Sciatic nerve (tissue), 2 donors: ENCODE data around the gene ST6GALNAC5. TPM values are rescaled to one million over a fixed set of nuclear protein-coding genes. Genes with fewer than 3 reads are reported as not detected.
"Not testable (repeated sequence)": the region's sequence is repeated elsewhere in the genome, so short reads cannot be mapped to it uniquely, and the experiment has no call there.

Experiments used
- ATAC-seq: fragments of 200-7000 bp; cut with Tn5 transposase; one replicate; pipeline ENCODE4 v1.9.1; 2020; ENCODE audit warnings: mild to moderate bottlenecking, moderate library complexity
- DNase-seq: peaks from one replicate; pipeline ENCODE4 v3.0.0-alpha.2; 2020; ENCODE audit warnings: low spot score
- intact Hi-C: fragments of 100-400 bp; cut with DNase I; formaldehyde crosslinking; loops from one replicate; pipeline ENCODE4 v1.14.2; 2022
- total RNA-seq: library from RNA; stranded (reverse); fragmentation: NEBNext Ultra II Directional; extraction: Animal tissue kit (Norgen Biotek cat#: 25700); gene quantifications from one replicate; pipeline ENCODE4 v1.2.1, GENCODE V29; 2021
- donor health status: DM: no; HTN: no; CAD: no.
- donor health status: DM: no; HTN: no; CAD: no.

Gene ST6GALNAC5
- total RNA-seq = 20.0 TPM

DNA sequence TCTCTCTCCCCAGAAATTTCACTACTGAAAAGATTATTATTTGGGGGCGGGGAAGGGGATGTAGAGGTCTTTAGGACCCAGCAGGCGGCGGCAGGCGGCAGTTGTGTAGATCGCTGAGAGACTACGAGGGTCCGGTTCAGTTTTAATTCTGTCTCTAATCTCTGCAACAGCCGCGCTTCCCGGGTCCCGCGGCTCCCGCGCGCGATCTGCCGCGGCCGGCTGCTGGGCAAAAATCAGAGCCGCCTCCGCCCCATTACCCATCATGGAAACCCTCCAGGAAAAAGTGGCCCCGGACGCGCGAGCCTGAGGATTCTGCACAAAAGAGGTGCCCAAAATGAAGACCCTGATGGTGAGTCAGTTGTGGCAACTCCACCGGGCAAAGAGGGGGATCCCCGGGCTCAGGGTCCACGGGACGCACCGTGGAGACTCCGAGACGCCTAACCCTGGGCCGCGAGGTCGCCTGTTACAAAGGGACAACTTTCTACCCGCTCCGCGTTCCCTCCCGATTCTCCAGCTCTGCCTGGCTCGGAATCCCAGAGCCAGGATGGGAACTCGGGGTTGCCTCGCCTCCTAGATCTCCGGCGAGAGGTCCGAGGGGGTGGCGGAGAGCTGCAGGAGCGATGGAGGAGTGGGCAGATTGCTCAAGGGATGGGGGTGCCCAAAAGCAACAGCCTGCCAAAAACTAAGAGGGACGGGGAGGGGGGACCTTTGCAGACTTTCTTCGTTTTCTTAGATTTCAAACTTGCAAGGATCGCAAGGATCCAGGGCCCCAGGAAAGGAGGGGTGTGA lies at the start of gene ST6GALNAC5:
ST6GALNAC5 (plus strand) TSS at position 139 of the 789 bp plus-strand sequence.
- ATAC-seq (peak; percentile 61), DNase-seq (peak; percentile 65)
- intact Hi-C loops = no loop called here

DNA sequence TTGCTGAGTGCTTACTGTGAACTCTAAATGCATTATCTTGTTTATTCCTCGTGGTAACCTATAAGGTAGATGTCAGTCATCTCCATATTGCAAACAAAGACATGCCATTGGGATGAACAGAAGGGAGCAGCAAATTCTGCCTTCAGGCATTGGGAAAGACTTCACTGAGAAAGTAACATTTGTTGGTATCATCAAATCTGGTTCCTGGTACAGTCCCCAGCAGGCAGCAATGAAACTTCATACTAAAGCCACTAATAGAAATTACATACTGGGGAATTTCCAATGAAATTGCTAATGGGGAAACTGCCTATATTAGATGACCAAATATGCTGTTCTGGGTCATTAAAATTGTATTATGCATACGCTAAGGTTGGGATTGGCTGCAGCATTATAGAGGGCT lies 47.3 kb upstream of the ST6GALNAC5 start:
- no peak for ATAC-seq
- DNase-seq = no peak
- intact Hi-C loops = no loop called here

DNA sequence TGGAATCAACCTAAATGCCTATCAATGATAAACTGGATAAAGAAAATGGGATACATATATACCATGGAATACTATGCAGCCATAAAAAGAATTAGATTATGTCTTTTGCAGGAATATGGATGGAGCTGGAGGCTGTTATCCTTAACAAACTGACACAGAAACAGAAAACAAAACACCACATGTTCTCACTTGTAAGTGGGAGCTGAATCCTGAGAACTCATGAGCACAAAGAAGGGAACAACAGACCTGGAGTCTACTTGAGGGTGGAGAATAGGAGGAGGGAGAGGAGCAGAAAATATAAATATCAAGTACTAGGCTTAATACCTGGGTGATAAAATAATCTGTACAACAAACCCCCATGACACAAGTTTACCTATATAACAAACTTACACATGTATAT lies 44.3 kb upstream of the ST6GALNAC5 start:
- intact Hi-C loops, DNase-seq, ATAC-seq: not testable (repeated sequence)

DNA sequence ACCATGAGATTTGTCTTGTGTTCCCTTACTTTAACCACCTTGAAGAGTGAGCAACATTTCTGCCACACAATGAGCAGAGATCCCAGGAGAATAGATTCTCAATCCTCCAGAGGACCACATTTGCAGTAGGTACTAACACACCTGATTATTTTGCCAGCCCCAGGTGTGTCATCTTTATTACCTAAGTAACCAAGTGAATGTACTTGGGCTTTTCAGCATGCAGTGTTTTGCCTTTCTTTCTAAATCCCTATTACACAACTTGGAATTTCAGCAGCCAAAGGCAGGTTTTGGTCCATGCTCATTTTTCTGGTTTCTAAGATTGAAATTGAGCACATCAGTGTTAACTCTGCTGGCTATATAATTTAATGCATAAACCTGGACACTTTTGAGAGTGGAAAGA lies 43.2 kb upstream of the ST6GALNAC5 start:
- ATAC-seq (no peak), DNase-seq (no peak)
- intact Hi-C loops = no loop called here

DNA sequence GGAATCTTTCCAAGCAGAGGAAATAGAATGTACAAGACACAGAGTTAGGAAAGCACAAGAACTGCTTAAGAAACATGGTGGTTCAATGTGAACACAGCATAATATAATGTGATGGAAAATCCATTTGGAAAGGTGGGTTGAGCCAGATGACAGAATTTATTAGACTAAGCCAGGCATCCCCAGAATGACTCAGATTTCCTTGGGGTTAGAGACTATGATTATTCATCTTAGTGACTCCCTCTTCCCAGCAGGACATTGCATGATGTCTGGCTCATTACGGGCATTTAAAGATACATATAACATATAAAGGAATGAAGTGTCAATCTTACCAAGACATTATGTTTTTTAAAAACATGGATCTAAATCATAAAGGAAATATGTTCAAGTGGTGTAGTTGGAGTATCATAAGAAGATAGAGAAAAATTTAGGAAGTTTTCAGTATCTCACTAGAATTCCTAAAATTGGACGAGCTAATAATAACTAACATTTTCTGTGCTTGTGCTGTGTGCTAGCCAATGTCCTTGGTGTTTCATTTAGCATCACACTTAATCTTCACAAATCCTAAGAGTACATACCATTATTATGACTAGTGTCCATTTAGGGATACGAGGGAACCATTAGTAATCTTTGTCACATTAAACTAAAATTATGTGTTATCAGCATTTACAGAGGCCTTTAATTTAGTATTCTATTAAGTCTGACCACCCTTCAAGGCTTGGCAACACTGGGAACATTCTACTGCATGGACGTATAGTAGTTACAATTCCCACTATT lies 41.0 kb upstream of the ST6GALNAC5 start:
- no peak for ATAC-seq
- no peak for DNase-seq
- intact Hi-C loops = no loop called here

DNA sequence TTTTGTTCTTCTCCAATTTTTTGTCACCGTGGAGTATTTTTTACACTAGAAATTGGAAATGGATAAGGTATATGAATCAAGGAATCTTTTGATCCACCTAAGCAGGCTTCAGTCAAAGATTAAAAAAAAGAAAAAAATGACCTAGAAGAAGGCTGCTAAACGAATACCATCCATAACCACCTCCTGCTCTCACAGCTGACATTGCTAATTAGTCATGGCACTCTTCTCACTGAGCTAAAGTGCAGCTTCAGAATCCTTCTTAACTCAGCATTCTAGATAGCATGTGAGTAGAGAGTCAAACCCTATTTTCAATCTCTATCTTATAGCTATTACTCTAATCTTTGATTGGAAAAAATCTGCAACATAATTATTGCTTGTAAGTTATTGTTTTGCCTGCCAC lies 40.2 kb upstream of the ST6GALNAC5 start:
- ATAC-seq (no peak), DNase-seq (no peak)
- intact Hi-C loops = no loop called here

DNA sequence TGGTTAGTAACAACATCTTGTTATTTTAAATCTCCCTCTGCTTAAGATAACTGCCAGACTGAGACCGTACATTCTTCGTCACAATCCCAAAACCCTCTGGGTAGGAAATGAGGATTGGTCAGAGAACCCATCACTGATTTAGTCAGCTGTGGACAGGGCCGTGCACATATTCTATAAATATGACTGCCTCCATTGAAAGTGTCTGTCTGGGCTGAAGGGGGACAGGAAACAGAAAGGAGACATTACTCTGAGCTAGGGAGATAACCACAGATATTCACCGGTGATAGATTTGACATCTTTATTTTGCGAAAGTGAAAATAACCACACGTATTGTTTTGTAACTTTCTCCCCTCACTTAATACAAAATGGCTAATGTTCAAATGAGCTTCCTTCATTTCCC lies 36.9 kb upstream of the ST6GALNAC5 start:
- intact Hi-C loops = no loop called here
- ATAC-seq = no peak
- DNase-seq = no peak

DNA sequence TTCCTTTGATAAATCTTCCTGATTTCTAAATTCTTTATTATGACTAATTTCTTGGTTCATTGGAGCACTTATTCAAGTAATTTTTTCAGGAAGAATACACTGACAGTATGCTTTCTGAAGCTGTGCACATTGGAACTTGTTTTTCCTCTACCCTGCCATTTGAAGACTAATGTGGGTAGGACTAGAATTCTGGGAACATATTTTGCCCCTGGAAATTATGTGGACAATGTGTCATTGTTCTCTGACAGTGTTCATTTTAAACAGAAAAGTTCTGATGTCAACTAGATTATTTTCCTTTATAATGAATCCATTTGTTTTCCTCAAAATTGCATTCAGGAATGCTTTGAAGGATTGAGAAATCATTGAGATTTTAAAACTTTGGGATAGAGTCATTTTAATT lies 34.8 kb upstream of the ST6GALNAC5 start:
- intact Hi-C loops = no loop called here
- DNase-seq = no peak
- ATAC-seq = no peak

DNA sequence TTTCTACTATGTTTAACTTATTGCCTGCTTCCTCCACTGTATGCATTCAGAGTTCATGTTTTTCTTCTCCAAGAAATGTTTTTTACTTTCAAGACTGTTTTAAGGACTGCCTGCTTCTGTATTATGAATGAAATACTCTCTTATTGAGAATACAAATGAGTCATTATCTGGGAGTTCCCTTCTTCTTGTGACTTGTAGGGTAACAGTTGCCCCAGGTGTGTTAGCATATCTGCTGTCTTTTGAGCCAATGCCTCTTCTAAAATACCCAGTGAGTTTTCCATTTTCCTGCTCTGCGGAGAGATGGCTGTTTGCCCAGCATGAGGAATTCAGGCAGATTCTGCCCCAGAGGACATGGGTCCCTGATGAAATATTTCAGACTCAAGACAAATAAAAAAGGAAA lies 34.1 kb upstream of the ST6GALNAC5 start:
- ATAC-seq = no peak
- intact Hi-C loops = no loop called here

DNA sequence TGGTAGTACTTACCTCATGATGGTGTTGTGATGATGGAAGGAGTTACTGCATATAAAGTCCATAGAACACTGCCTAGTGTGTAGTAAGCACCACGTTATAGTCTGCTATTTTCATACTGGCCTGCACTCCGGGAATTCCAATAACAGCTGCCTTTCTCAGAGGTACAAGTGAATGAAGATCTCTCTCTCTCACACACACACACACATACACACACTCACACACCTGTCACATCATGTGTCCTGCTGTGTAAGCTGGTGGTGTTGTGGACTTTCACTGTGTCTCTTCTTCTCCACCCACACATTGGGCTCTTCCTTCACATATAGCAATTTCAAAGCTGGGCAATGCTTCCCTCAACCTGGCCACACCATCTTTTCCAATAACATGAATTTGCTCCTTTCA lies 33.4 kb upstream of the ST6GALNAC5 start:
- DNase-seq = no peak
- intact Hi-C loops = no loop called here
- ATAC-seq = peak; percentile 14

More for the DNA sequence above, 34.1 kb upstream of the ST6GALNAC5 start:
- no peak for DNase-seq

DNA sequence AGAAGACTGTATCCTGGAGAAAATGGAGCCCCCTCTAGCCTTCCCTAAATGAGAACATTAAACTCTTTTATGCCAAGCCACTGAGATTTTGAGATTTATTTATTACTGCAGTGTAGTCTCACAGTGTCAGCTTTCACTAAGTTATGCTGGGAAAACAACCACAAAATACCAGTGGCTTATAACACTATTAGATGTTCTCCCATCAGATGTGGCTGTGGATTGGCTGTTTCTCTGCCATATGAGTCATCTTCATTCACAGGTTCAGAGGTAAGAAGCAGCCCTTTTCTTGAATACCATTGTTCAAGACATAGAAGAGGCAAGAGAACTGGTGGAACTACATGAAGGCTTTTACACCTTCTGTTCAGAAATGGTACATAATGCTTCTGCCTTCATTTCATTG lies 32.1 kb upstream of the ST6GALNAC5 start:
- peak; percentile 57 for ATAC-seq
- DNase-seq = no peak
- intact Hi-C loops = no loop called here

DNA sequence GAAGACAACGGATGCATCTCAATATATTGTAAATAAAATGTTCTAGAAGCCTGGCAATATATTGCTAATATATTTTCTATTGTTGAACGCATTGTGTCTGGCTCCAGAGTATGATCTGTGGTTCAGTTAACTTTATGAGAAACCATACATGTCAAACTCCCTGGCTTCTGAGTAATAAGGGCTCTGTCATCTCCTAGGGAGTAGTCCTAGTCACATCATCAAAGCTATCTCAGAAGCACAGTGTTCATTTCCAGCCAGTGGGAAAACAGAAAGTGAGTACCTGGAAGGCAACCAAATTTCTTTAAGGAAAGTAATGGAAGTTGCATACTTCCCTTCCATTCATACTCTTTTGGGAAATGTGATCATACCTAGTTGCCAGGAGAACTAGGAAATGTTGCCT lies 27.0 kb upstream of the ST6GALNAC5 start:
- DNase-seq (no peak), ATAC-seq (no peak)
- intact Hi-C loops = no loop called here

DNA sequence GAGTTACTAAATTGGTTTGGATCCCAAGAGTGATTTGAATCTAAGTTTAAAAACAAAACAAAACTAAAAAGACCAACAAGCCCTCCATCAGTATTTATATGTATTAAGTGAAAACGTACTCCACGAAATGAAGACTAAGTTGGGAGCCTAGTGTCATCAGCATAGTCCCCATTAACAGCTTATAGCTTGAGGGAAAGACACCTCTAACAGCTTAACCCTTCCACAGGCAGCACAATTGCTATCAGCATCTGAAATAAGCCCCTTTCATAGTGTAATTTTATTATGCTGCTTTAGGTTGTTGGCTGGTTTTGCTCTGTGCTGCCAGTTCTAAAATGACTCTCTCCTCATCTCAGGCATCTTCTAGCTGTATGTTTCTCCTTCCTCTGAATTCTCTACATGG lies 25.8 kb upstream of the ST6GALNAC5 start:
- intact Hi-C loops = no loop called here
- no peak for ATAC-seq

DNA sequence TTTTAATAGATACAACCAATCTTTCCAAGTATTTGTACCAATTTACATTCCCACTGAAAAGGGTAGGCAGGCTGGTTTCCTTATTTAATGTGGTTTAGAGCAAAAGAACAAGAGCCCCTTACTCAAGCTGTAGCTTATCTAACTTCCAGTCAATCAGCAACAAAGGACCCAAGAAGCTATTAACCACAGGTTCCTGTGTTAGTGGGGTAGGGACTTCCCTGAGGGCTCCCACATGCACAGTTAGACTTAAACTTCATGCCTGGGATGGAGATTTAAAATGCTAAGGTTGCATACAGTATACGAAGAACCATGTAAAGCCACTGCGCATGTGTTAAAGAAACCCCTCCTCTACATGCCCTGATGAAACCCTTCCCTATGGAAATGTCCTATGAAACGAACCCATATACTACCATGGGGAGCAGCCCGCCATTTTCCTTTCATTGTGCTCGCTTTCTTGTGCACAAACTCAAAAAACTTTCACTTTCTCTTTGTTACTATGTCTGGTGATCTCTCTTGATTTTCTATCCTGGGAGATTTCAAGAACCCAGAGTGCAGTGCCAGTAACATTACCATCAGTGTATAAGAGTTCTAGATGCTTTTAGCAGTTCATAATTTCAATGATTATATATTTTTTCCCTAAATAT lies 23.3 kb upstream of the ST6GALNAC5 start:
- intact Hi-C loops = no loop called here
- no peak for ATAC-seq
- no peak for DNase-seq

More for the DNA sequence above, 25.8 kb upstream of the ST6GALNAC5 start:
- DNase-seq = no peak

DNA sequence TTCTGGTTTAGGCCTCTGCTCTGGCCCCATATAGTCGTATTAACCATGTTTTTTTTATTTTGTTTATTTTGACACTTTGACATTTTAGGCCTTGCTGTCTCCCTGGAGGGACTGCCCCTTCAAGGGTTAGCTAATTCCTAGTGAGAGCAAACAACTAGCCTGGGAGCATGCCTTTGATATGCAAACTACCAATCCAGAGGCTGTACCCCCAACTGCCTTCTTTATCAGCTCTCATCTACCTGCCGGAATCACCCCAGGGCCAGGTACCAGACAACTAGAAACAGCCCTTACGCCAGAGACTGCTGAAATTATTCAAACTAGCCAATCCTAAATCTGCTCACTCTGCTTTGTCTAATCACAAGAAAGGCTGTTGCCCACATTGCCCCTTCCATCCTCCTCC lies 13.0 kb upstream of the ST6GALNAC5 start:
- no peak for ATAC-seq
- intact Hi-C loops = no loop called here

DNA sequence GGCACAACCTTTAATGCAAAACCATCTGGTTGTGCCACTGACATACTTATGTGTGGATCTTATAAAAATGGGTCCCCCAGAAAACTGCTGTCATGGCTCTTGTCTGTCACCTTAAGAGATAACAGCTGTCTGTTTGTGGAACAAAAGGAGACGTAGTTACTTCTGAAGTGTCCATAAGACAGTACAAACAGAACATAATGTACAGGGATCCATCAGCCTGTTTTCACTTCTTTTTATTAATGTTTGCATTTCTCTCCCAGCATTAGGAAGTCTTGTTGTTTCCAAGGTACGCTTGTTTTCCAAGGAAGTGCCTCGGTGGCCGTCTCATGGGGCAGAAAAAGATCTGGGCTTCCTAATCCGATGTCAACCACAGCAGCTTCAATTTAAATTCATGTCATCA lies 11.2 kb upstream of the ST6GALNAC5 start:
- no peak for DNase-seq
- ATAC-seq = no peak
- intact Hi-C loops = no loop called here

More for the DNA sequence above, 13.0 kb upstream of the ST6GALNAC5 start:
- no peak for DNase-seq

DNA sequence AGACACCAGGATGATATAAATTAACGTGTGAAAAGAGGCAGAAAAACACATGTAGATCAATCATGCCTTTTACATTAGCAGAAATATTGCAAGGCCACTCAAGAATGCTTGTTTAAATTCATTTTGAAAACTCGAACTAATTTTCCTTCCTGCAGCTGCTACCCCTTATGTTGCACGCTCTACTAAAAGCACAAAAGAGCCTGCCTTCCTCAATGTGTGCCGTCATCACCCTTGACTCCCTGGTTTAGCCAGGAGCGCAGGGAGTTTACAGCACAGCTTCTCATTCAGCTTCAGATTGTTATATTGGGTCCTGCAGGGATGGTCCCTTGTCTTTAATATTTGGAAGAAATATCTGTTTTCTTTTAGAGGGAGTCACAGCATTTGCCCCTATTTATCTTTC lies 10.1 kb upstream of the ST6GALNAC5 start:
- no peak for ATAC-seq
- no peak for DNase-seq
- intact Hi-C loops = no loop called here

DNA sequence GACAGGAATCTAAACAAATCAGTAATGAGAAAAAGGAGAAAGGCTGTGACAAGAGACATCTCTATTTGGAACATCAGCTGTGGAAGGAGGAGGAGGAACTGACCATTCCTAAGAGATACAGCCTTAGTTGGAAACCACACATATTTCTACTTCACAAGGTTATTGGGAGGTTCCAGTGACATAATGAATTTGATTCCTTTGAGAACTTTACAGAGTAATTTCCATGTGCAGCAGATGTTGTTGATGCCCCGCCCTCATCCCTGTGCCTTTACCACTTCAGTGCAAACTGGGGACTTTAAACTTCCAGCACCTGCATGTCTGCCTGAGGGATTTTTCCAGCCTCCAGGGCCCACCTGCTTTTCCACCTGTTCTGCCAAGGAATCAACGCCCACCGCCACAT lies 9.3 kb upstream of the ST6GALNAC5 start:
- intact Hi-C loops = no loop called here
- ATAC-seq (no peak), DNase-seq (no peak)

DNA sequence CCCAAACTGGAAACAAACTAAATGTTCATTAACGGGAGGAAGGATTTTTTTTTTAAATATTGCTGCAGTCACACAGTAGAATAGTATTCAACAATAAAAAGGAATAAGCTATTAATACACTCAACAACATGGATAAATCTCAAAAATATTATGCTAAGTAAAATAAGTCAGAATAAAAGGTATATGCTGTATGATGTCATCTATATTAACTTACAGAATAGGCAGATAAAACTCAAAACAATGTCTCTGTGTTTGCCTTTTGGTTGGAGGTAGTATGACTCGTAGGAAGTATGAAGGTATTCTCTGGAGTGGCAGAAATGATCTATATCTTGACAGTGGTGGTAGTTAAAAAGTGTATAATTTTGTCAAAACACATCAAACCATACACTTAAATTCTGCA lies 6.1 kb upstream of the ST6GALNAC5 start:
- DNase-seq (no peak), ATAC-seq (no peak)
- intact Hi-C loops = no loop called here

DNA sequence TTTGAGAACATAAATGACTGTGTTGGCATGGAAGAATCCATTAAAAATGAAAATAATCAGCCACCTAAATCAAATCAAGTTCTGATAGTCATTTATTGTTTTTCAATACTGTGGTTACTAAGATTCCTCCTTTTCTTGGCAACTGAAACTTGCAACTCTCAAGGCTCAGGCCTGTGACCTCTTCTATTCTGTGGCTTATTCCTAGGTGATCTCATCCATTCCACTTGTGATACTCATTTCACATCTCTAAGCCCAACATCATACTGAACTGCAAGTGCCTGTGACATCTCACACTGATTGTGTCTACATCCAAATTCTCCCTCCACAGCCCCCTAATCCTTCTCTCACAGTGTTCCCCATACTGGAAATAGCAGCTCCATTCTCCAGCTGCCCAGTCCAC lies 4.8 kb upstream of the ST6GALNAC5 start:
- intact Hi-C loops = no loop called here
- DNase-seq (no peak), ATAC-seq (no peak)
